ENCODE results near the gene TEX22. TPM values are rescaled to one million over a fixed set of nuclear protein-coding genes. Genes with fewer than 3 reads are reported as not detected.
A peak's percentile ranks its signal among the peaks of the same experiment; 100 is the strongest.

The TEX22 gene
- polyA plus RNA-seq, 3 donors = 0.52 to 2.2 (median 0.57) TPM

- peaks cover 0 to 2% (median 2%) of the 10 kb centered on the region in 3 donors for H3K27me3 Mint-ChIP-seq (ENCODE audit: low read depth in 3 of 3)
- Histone ChIP-seq H3K4me3 (replicated peaks in 1 of 3; ENCODE audit: low read depth in 2 of 3, low read length in 3 of 3) (peak overlapping the region in 1 of 3 experiments; percentile 86), H2AFZ (ENCODE audit: insufficient read depth, low read depth, low read length, poor library complexity, severe bottlenecking) (no peak overlapping the region), H3K4me1 (ENCODE audit: control insufficient read depth in 1 of 2, insufficient read depth in 2 of 2, low read length in 2 of 2) (peaks cover 60 to 74% of the 10 kb centered on the region in 2 donors), H4K20me1 (ENCODE audit: insufficient read depth, low read length) (no peaks in the 10 kb centered on the region), H3K9me3 (replicated peaks in 1 of 2; ENCODE audit: control insufficient read depth in 1 of 2, insufficient read depth in 1 of 2, low read length in 2 of 2) (no peaks in the 10 kb centered on the region), H3K79me2 (ENCODE audit: insufficient read depth, low read length) (peaks cover 21% of the 10 kb centered on the region), H3K27me3 (ENCODE audit: control insufficient read depth in 2 of 2, insufficient read depth in 2 of 2, low read length in 2 of 2) (no peaks in the 10 kb centered on the region), H3K27ac (ENCODE audit: low read depth in 1 of 2, low read length in 2 of 2) (peak overlapping the region in 1 of 2 donors; percentile 93), H3K4me2 (replicated peaks; ENCODE audit: extremely low read depth, low read length, poor library complexity, severe bottlenecking) (peak overlapping the region; percentile 81), H3K9ac (ENCODE audit: insufficient read depth, low read length, poor library complexity, severe bottlenecking) (peak overlapping the region; percentile 94), H3K36me3 (replicated peaks in 1 of 2; ENCODE audit: control insufficient read depth in 1 of 2, insufficient read depth in 2 of 2, low read length in 2 of 2) (peaks cover 7 to 17% of the 10 kb centered on the region in 2 donors)
- TF ChIP-seq, protein P1, sequence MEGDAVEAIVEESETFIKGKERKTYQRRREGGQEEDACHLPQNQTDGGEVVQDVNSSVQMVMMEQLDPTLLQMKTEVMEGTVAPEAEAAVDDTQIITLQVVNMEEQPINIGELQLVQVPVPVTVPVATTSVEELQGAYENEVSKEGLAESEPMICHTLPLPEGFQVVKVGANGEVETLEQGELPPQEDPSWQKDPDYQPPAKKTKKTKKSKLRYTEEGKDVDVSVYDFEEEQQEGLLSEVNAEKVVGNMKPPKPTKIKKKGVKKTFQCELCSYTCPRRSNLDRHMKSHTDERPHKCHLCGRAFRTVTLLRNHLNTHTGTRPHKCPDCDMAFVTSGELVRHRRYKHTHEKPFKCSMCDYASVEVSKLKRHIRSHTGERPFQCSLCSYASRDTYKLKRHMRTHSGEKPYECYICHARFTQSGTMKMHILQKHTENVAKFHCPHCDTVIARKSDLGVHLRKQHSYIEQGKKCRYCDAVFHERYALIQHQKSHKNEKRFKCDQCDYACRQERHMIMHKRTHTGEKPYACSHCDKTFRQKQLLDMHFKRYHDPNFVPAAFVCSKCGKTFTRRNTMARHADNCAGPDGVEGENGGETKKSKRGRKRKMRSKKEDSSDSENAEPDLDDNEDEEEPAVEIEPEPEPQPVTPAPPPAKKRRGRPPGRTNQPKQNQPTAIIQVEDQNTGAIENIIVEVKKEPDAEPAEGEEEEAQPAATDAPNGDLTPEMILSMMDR (IDR thresholded peaks at IDR 0.05) = no peak
- WGBS (ENCODE audit: insufficient coverage) = 87% methylated on average over 6 of the region's 9 CpGs
- peaks cover 0 to 4% (median 0%) of the 10 kb centered on the region in 7 donors for H3K9me3 Mint-ChIP-seq
- no peak for DNase-seq
- no peak overlapping the region for H3K4me3 Mint-ChIP-seq
- peaks cover 54% of the 10 kb centered on the region for H3K4me1 Mint-ChIP-seq
- H3K36me3 Mint-ChIP-seq = peaks cover 15 to 22% of the 10 kb centered on the region in 2 donors
- intact Hi-C loops (cut with micrococcal nuclease) = no loop called here
- peak overlapping the region in 2 of 7 donors; percentile 67 to 71 for H3K27ac Mint-ChIP-seq
Observed at GRCh38 chr14:105400016-105400415, 1.7 kb downstream of the TEX22 start.

DNA sequence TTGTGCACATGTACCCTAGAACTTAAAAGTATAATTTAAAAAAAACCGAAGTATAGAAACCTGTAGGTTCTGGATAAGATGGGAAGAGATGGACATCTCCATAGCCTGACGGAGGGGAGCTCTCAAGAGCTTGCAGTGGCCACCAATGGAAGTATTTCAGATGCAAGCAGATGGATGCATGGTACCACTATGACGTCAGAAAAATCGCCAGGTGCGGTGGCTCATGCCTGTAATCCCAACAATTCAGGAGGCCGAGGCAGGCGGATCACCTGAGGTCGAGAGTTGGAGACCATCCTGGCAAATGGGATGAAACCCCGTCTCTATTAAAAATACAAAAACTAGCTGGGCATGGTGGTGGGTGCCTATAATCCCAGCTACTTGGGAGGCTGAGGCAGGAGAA, 3.4 kb downstream of the TEX22 start:
- Mint-ChIP-seq H3K4me1 (peaks cover 57% of the 10 kb centered on the region), H3K27me3 (ENCODE audit: low read depth in 3 of 3) (peaks cover 0 to 2% (median 2%) of the 10 kb centered on the region in 3 donors), H3K27ac (no peak overlapping the region), H3K36me3 (peaks cover 15 to 22% of the 10 kb centered on the region in 2 donors), H3K4me3 (no peak overlapping the region), H3K9me3 (peaks cover 0 to 4% (median 0%) of the 10 kb centered on the region in 7 donors)
- peaks cover 23% of the 10 kb centered on the region for H3K79me2 ChIP-seq (ENCODE audit: insufficient read depth, low read length)
- WGBS (ENCODE audit: insufficient coverage) = 100% methylated on average over 3 of the region's 9 CpGs
- H3K4me1 ChIP-seq (ENCODE audit: control insufficient read depth in 1 of 2, insufficient read depth in 2 of 2, low read length in 2 of 2) = peaks cover 49 to 68% of the 10 kb centered on the region in 2 donors
- no peak overlapping the region for H3K4me2 ChIP-seq (replicated peaks; ENCODE audit: extremely low read depth, low read length, poor library complexity, severe bottlenecking)
- H3K27me3 ChIP-seq (ENCODE audit: control insufficient read depth in 2 of 2, insufficient read depth in 2 of 2, low read length in 2 of 2) = no peaks in the 10 kb centered on the region
- no peak overlapping the region for H3K27ac ChIP-seq (ENCODE audit: low read depth in 1 of 2, low read length in 2 of 2)
- no peak overlapping the region for H2AFZ ChIP-seq (ENCODE audit: insufficient read depth, low read depth, low read length, poor library complexity, severe bottlenecking)
- TF ChIP-seq, protein P1 (IDR thresholded peaks at IDR 0.05) = no peak
- H3K9ac ChIP-seq (ENCODE audit: insufficient read depth, low read length, poor library complexity, severe bottlenecking) = no peak overlapping the region
- no peaks in the 10 kb centered on the region for H3K9me3 ChIP-seq (replicated peaks in 1 of 2; ENCODE audit: control insufficient read depth in 1 of 2, insufficient read depth in 1 of 2, low read length in 2 of 2)
- DNase-seq = no peak
- intact Hi-C loops (cut with micrococcal nuclease) = no loop called here
- H4K20me1 ChIP-seq (ENCODE audit: insufficient read depth, low read length) = no peaks in the 10 kb centered on the region
- no peak overlapping the region for H3K4me3 ChIP-seq (replicated peaks in 1 of 3; ENCODE audit: low read depth in 2 of 3, low read length in 3 of 3)
- peaks cover 7 to 17% of the 10 kb centered on the region in 2 donors for H3K36me3 ChIP-seq (replicated peaks in 1 of 2; ENCODE audit: control insufficient read depth in 1 of 2, insufficient read depth in 2 of 2, low read length in 2 of 2)
